Thoracic aorta (tissue), 2 donors: ENCODE measurements around the gene EIF3A. TPM values are rescaled to one million over a fixed set of nuclear protein-coding genes. Genes with fewer than 3 reads are reported as not detected.

ENCODE experiments used
- ATAC-seq: fragments of 150-250 bp; one replicate; pipeline ENCODE4 v1.8.0; 2017; ENCODE audit warnings: low read depth; ENCODE audit not compliant: insufficient number of reproducible peaks, low FRiP score
- DNase-seq: peaks from one replicate; pipeline ENCODE4 v3.0.0-alpha.2; 2020; ENCODE audit warnings: low spot score
- H3K27ac ChIP-seq, 2 donors: fragments of 200-600 bp; sonication (generic); 1 replicate in 1 of 2; 2 replicates in 1 of 2; pipeline ENCODE4 v1.5.1; 2016; ENCODE audit warnings: mild to moderate bottlenecking in 2 of 2, moderate library complexity in 2 of 2
- H3K27me3 ChIP-seq: fragments of 200-600 bp; sonication (generic); replicated peaks from 2 replicates; pipeline ENCODE4 v1.6.0; 2016; ENCODE audit warnings: mild to moderate bottlenecking; ENCODE audit not compliant: insufficient read depth
- H3K36me3 ChIP-seq: fragments of 200-600 bp; sonication (generic); one replicate; pipeline ENCODE4 v1.5.1; 2016
- H3K4me1 ChIP-seq, 2 donors: fragments of 200-600 bp; sonication (generic); 1 replicate in 1 of 2; 2 replicates in 1 of 2; pipeline versions ENCODE4 v1.5.1 to v1.6.0; 2016; ENCODE audit warnings: low read depth in 2 of 2, mild to moderate bottlenecking in 1 of 2; ENCODE audit not compliant: control insufficient read depth in 1 of 2
- H3K4me3 ChIP-seq: fragments of 200-600 bp; sonication (generic); 2 replicates; pipeline ENCODE4 v1.5.1; 2016; ENCODE audit warnings: mild to moderate bottlenecking
- H3K9me3 ChIP-seq: fragments of 200-600 bp; sonication (generic); 2 replicates; pipeline ENCODE4 v1.5.1; 2016
- total RNA-seq, 2 donors: library from RNA; depleted of rRNA; stranded (reverse); fragments of >200 nt; gene quantifications; one replicate each; pipeline versions ENCODE4 v1.1.0 to v1.2.3, GENCODE V29; 2016
- TF ChIP-seq, protein P1 (sequence below): fragments of 200-600 bp; sonication (generic); IDR thresholded peaks from one replicate; pipeline ENCODE4 v1.5.1; 2019; ENCODE audit warnings: antibody characterized with exemption

The EIF3A gene
- total RNA-seq, 2 donors from 2014 or later: 70.8 to 135 TPM

DNA sequence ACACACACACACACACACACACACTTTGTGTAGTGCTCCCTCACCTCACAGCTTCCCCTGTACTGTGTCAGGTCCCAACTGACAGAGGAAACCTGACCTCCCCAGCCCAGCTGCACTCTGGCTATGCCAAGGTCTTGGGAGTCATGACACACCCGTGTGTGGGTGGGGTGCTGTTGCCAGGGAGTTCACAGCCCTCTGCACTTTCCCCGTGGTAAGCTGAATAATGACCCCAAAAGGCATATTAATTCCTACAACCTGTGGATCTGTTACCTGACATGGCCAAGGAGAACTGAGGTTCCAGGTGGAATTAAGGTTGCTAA, 60.0 kb downstream of the EIF3A start:
- ATAC-seq (no peak), DNase-seq (no peak)
- no peak overlapping the region for H3K4me3 ChIP-seq
- H3K4me1 ChIP-seq: peaks cover 6 to 30% of the 10 kb centered on the region in 2 donors
- H3K36me3 ChIP-seq: no peaks in the 10 kb centered on the region
- H3K27me3 ChIP-seq: no peaks in the 10 kb centered on the region
- no peaks in the 10 kb centered on the region for H3K9me3 ChIP-seq
- no peak overlapping the region for H3K27ac ChIP-seq
- TF ChIP-seq, protein P1, sequence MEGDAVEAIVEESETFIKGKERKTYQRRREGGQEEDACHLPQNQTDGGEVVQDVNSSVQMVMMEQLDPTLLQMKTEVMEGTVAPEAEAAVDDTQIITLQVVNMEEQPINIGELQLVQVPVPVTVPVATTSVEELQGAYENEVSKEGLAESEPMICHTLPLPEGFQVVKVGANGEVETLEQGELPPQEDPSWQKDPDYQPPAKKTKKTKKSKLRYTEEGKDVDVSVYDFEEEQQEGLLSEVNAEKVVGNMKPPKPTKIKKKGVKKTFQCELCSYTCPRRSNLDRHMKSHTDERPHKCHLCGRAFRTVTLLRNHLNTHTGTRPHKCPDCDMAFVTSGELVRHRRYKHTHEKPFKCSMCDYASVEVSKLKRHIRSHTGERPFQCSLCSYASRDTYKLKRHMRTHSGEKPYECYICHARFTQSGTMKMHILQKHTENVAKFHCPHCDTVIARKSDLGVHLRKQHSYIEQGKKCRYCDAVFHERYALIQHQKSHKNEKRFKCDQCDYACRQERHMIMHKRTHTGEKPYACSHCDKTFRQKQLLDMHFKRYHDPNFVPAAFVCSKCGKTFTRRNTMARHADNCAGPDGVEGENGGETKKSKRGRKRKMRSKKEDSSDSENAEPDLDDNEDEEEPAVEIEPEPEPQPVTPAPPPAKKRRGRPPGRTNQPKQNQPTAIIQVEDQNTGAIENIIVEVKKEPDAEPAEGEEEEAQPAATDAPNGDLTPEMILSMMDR: no peak

DNA sequence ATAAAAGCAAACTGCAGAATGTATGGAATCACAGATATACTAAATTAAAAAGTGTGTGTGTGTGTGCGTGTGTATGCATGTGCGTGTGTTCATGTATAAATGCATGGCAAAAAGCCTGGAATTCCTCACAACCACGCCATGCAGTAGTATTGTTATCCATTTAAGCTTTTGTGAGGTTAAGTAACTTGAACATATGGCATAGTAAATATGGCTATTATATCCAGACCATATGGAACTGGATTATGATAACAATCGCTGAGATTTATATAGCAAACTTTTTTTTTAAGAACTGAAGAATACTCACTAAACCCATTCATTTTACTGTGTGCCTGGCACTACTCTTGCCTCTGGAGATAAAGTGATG, 73.4 kb downstream of the EIF3A start:
- Histone ChIP-seq H3K4me3 (no peak overlapping the region), H3K27me3 (no peaks in the 10 kb centered on the region), H3K36me3 (no peaks in the 10 kb centered on the region), H3K27ac (peak overlapping the region in 1 of 2 donors; percentile 18), H3K4me1 (peaks cover 9 to 14% of the 10 kb centered on the region in 2 donors), H3K9me3 (no peaks in the 10 kb centered on the region)
- TF ChIP-seq, protein P1: no peak
- ATAC-seq (no peak), DNase-seq (no peak)

DNA sequence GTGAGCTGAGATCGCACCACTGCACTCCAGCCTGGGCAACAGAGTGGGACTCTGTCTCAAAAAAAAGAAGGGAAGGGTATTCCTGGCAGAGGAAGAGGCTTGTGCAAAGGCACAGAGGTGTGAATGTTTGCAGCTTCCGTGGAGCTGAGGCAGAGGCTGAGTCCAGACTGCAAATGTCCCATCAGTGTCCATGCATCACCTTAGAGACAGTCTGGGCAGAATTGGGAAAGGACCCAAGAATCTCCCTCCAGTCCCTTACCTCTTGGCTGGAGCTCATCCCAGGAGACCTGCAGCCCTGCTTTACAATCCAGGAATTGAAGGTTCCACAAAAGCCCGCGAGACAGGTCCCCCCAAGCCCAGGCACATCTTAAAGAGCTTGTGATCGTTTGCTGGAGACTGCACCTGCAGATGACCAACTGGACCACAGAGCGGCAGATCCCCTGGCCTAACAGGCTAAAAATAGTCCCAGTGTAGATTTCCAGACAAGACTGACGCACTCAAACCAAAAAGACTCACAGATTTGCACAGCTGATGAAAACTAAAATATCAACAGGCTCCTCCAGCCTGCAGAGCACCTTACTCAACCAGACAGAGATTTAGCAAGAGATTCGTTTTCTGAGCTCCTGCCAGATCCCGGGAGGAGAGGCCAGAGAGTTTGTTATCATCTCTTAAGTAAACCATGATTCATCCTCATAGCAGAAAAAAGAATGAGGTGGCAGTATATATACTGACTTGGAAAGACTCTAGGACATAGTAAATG, 74.0 kb downstream of the EIF3A start:
- H3K9me3 ChIP-seq: no peaks in the 10 kb centered on the region
- H3K27ac ChIP-seq: peak overlapping the region; percentile 18 to 68
- no peaks in the 10 kb centered on the region for H3K27me3 ChIP-seq
- DNase-seq (peak; percentile 68), ATAC-seq (peak; percentile 38)
- H3K4me3 ChIP-seq: no peak overlapping the region
- TF ChIP-seq, protein P1: no peak
- no peaks in the 10 kb centered on the region for H3K36me3 ChIP-seq
- peaks cover 9 to 14% of the 10 kb centered on the region in 2 donors for H3K4me1 ChIP-seq

DNA sequence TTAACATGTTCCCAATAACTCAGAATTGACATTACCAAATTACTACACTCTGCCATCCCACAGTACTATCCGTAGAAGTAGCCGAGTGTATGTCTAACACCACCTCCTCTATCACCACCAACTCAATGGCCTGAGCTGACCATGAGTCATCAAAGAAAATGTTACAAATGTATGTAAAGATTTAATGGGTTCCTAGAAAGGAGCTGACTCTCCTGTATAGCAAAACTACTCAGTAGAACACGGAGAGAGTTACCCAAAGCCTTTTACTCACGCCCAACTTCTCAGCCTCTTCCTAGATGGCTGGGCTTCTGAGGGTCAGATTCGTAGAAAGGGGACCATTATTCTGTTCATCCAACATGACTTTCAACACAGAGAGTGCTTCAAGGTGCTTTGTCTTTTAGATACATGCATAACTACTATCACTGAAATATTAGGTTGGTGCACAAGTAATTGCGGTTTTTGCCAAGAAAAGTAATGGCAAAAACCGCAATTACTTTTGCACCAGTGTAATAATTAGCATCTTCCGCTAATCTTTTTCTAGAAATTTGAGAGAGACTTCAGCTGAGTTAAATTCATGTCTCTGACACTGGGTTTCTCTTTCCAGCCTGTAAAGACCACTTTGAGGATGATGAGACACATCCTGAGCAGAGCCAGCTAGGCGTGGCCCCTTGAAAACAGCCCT, 75.1 kb downstream of the EIF3A start:
- H3K36me3 ChIP-seq: no peaks in the 10 kb centered on the region
- no peaks in the 10 kb centered on the region for H3K27me3 ChIP-seq
- no peaks in the 10 kb centered on the region for H3K9me3 ChIP-seq
- H3K4me1 ChIP-seq: peaks cover 9 to 14% of the 10 kb centered on the region in 2 donors
- DNase-seq: no peak
- no peak for ATAC-seq
- H3K4me3 ChIP-seq: no peak overlapping the region
- TF ChIP-seq, protein P1: no peak
- no peak overlapping the region for H3K27ac ChIP-seq

DNA sequence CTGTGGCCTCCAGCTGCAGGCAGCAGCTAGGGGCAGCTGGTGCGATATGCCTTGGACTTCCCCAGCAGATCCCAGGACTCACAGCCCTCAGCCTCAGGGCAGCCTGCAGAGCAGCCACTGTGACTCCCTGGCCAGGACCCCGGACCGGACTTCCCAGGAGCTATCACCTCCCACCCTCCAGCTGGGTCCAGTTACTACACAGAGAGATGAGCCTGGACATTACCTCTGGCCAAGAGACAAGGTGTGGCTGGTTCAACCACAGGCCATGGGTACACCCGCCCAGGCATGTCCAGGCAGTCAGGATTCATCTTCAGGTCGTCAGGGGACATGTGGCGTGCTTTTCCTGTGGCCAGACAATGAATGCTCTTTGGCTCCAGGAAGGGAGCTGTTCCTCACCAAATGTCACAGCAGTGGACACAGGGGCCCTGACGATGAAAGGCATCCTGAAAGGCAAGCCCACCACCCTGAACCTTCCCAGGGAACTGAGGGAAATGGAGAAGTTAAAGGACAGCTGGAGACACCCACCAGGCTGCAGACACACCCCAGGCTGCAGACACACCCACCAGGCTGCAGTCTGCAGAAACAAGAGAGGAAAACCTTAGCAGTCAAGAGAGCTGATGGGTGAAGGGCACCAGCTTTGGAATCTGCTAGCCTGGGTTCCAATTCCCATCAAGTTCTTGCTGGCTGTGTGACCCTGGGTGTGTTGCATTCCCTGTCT, 76.9 kb downstream of the EIF3A start:
- DNase-seq: no peak

More for the DNA sequence above, 76.9 kb downstream of the EIF3A start:
- no peak overlapping the region for H3K4me3 ChIP-seq
- no peaks in the 10 kb centered on the region for H3K27me3 ChIP-seq
- H3K9me3 ChIP-seq: no peaks in the 10 kb centered on the region
- no peak overlapping the region for H3K27ac ChIP-seq
- TF ChIP-seq, protein P1: no peak
- ATAC-seq: no peak
- no peaks in the 10 kb centered on the region for H3K36me3 ChIP-seq
- H3K4me1 ChIP-seq: peaks cover 9 to 14% of the 10 kb centered on the region in 2 donors
